GM12878 (cell line): ENCODE data around the gene MAML2.

Experiments used
- EP300 ChIP-seq, 2 experiments: fragments of 150-350 bp in 1 of 2; IDR thresholded peaks; 2 replicates each; pipeline ENCODE4 v1.6.1; 2011 to 2012; ENCODE audit warnings: low read depth in 2 of 2, low read length in 2 of 2, borderline replicate concordance in 1 of 2, improper control_type of control experiment in 1 of 2, inconsistent platforms in 1 of 2; ENCODE audit not compliant: control insufficient read depth in 1 of 2
- HCFC1 ChIP-seq: fragments of 150-350 bp; IDR thresholded peaks from 2 replicates; pipeline ENCODE4 v1.6.1; 2014; ENCODE audit warnings: low read length
- MEF2A ChIP-seq: IDR thresholded peaks from 2 replicates; pipeline ENCODE4 v1.6.1; 2011; ENCODE audit warnings: low read depth, mild to moderate bottlenecking, low read length, moderate library complexity; ENCODE audit not compliant: insufficient read depth
- POLR2A ChIP-seq: IDR thresholded peaks from 2 replicates; pipeline ENCODE4 v1.6.1; 2011; ENCODE audit warnings: low read depth, mild to moderate bottlenecking, low read length
- POLR2AphosphoS5 ChIP-seq: IDR thresholded peaks from 2 replicates; pipeline ENCODE4 v1.6.1; 2011; ENCODE audit warnings: mild to moderate bottlenecking, low read length, inconsistent platforms
- SUPT20H ChIP-seq: IDR thresholded peaks from 2 replicates; pipeline ENCODE4 v1.6.1; 2011; ENCODE audit warnings: low read depth, mild to moderate bottlenecking, low read length, moderate library complexity, borderline replicate concordance; ENCODE audit not compliant: control insufficient read depth
- TAF1 ChIP-seq: IDR thresholded peaks from 2 replicates; pipeline ENCODE4 v1.6.1; 2011; ENCODE audit warnings: mild to moderate bottlenecking, low read depth, low read length, borderline replicate concordance
- TF ChIP-seq, protein P1 (sequence below): IDR thresholded peaks from 2 replicates; pipeline ENCODE4 v1.6.1; 2012; ENCODE audit warnings: improper control_type of control experiment, low read depth, low read length; ENCODE audit not compliant: insufficient replicate concordance
- TF ChIP-seq, protein P2 (sequence below): IDR thresholded peaks from 2 replicates; pipeline ENCODE4 v1.6.1; 2012; ENCODE audit warnings: mild to moderate bottlenecking, low read depth, low read length

DNA sequence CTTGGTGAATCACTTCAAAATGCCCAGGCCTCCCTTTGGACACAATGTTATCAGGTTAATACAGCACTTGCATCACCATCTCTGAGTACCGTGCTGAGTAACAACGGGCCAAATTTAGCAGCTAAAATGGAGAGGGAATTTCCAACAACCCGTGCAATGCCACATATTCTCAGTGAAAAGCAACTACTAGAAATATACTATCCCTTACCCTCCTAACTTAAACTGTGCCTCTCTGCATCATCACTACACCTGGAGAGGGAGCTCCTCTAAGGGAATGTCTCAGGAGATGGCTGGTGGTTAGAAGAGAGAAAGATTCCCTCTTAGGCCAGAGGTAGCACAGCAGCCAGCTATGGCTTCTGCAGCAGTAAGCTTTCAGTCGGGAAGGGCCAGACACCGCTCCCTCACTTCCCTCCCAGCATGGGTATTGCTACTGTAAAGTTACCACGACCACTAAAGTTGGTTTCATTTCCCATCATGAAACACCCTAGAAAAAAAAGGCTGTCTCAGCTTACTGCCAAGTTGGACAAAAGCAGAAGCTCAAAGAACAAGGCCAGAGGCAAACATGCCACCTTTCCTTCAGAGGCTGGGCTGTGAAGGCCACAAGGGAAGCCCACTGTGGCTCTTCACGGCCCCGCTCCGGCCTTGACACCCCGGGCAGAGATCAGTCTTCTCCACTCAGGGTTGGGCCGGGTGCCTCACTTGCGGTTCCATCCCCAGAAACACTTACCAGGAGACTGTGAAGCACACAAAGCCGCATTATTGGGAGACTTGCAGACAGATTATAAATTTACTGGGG, 3.9 kb downstream of the MAML2 start:
- TF ChIP-seq, protein P1, sequence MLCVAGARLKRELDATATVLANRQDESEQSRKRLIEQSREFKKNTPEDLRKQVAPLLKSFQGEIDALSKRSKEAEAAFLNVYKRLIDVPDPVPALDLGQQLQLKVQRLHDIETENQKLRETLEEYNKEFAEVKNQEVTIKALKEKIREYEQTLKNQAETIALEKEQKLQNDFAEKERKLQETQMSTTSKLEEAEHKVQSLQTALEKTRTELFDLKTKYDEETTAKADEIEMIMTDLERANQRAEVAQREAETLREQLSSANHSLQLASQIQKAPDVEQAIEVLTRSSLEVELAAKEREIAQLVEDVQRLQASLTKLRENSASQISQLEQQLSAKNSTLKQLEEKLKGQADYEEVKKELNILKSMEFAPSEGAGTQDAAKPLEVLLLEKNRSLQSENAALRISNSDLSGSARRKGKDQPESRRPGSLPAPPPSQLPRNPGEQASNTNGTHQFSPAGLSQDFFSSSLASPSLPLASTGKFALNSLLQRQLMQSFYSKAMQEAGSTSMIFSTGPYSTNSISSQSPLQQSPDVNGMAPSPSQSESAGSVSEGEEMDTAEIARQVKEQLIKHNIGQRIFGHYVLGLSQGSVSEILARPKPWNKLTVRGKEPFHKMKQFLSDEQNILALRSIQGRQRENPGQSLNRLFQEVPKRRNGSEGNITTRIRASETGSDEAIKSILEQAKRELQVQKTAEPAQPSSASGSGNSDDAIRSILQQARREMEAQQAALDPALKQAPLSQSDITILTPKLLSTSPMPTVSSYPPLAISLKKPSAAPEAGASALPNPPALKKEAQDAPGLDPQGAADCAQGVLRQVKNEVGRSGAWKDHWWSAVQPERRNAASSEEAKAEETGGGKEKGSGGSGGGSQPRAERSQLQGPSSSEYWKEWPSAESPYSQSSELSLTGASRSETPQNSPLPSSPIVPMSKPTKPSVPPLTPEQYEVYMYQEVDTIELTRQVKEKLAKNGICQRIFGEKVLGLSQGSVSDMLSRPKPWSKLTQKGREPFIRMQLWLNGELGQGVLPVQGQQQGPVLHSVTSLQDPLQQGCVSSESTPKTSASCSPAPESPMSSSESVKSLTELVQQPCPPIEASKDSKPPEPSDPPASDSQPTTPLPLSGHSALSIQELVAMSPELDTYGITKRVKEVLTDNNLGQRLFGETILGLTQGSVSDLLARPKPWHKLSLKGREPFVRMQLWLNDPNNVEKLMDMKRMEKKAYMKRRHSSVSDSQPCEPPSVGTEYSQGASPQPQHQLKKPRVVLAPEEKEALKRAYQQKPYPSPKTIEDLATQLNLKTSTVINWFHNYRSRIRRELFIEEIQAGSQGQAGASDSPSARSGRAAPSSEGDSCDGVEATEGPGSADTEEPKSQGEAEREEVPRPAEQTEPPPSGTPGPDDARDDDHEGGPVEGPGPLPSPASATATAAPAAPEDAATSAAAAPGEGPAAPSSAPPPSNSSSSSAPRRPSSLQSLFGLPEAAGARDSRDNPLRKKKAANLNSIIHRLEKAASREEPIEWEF, result no peak
- TF ChIP-seq EP300 (IDR thresholded peaks at IDR 0.05; ENCODE audit: borderline replicate concordance in 1 of 2, control insufficient read depth in 1 of 2, low read depth in 2 of 2, low read length in 2 of 2), result peak; percentile 6 to 8; a peak in 1 of 4 replicates
- no peak for TF ChIP-seq SUPT20H
- TF ChIP-seq, protein P2, sequence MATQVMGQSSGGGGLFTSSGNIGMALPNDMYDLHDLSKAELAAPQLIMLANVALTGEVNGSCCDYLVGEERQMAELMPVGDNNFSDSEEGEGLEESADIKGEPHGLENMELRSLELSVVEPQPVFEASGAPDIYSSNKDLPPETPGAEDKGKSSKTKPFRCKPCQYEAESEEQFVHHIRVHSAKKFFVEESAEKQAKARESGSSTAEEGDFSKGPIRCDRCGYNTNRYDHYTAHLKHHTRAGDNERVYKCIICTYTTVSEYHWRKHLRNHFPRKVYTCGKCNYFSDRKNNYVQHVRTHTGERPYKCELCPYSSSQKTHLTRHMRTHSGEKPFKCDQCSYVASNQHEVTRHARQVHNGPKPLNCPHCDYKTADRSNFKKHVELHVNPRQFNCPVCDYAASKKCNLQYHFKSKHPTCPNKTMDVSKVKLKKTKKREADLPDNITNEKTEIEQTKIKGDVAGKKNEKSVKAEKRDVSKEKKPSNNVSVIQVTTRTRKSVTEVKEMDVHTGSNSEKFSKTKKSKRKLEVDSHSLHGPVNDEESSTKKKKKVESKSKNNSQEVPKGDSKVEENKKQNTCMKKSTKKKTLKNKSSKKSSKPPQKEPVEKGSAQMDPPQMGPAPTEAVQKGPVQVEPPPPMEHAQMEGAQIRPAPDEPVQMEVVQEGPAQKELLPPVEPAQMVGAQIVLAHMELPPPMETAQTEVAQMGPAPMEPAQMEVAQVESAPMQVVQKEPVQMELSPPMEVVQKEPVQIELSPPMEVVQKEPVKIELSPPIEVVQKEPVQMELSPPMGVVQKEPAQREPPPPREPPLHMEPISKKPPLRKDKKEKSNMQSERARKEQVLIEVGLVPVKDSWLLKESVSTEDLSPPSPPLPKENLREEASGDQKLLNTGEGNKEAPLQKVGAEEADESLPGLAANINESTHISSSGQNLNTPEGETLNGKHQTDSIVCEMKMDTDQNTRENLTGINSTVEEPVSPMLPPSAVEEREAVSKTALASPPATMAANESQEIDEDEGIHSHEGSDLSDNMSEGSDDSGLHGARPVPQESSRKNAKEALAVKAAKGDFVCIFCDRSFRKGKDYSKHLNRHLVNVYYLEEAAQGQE, result no peak
- TF ChIP-seq MEF2A, result peak; percentile 85; the same call in 1 of the 2 replicates
- no peak for TF ChIP-seq HCFC1
- no peak; the same call in 1 of the 2 replicates for TF ChIP-seq POLR2A
- peak; percentile 64; the same call in 1 of the 2 replicates for TF ChIP-seq TAF1
- peak; percentile 79 for TF ChIP-seq POLR2AphosphoS5
